ENCODE data around the gene COL12A1. TPM values are rescaled to one million over a fixed set of nuclear protein-coding genes. Genes with fewer than 3 reads are reported as not detected.

COL12A1 gene
- total RNA-seq, 2 experiments from 2014 or later = not detected

DNA sequence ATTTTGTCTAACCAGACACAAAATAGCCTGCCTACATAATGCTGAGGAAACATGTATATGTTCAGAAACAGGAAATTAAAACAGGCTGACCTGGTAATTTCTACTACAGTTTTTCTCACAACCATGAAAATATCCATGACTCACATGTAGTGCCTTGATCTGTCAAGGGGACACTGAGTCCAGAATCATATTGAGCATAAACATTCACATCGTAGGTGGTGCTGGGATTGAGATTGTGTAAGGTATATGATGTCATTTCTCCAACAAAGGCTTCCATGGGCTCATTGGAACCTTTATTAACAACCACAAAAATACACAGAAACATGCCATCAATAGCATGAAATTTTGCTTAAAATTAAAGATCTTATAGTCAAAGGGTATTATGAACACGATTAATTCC is 80.9 kb downstream of the COL12A1 start:
- H3K27ac ChIP-seq (ENCODE audit: low read depth, low read length, poor library complexity, severe bottlenecking) = no peak overlapping the region
- no peak overlapping the region for H3K4me3 ChIP-seq (ENCODE audit: low read depth, low read length, poor library complexity, severe bottlenecking)
- no peak overlapping the region for H2AFZ ChIP-seq (ENCODE audit: low read length)
- no peaks in the 10 kb centered on the region for H3K9me3 ChIP-seq (ENCODE audit: low read length)
- no peak for TF ChIP-seq EZH2phosphoT487 (IDR thresholded peaks at IDR 0.05; ENCODE audit: borderline replicate concordance, low read depth, low read length)
- TF ChIP-seq, protein P1, sequence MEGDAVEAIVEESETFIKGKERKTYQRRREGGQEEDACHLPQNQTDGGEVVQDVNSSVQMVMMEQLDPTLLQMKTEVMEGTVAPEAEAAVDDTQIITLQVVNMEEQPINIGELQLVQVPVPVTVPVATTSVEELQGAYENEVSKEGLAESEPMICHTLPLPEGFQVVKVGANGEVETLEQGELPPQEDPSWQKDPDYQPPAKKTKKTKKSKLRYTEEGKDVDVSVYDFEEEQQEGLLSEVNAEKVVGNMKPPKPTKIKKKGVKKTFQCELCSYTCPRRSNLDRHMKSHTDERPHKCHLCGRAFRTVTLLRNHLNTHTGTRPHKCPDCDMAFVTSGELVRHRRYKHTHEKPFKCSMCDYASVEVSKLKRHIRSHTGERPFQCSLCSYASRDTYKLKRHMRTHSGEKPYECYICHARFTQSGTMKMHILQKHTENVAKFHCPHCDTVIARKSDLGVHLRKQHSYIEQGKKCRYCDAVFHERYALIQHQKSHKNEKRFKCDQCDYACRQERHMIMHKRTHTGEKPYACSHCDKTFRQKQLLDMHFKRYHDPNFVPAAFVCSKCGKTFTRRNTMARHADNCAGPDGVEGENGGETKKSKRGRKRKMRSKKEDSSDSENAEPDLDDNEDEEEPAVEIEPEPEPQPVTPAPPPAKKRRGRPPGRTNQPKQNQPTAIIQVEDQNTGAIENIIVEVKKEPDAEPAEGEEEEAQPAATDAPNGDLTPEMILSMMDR (conservative IDR thresholded peaks at IDR 0.05; ENCODE audit: low read length) = no peak
- no peaks in the 10 kb centered on the region for H3K36me3 ChIP-seq (ENCODE audit: insufficient read depth, low read length)
- intact Hi-C loops (cut with micrococcal nuclease; ENCODE audit: unreplicated experiment) = no loop called here
- no peaks in the 10 kb centered on the region for H3K9me2 ChIP-seq (ENCODE audit: insufficient read depth, low read length)
- POLR2A ChIA-PET = no interaction called here
- H4K20me1 ChIP-seq (ENCODE audit: insufficient read depth, low read length) = no peaks in the 10 kb centered on the region
- CTCF ChIA-PET (ENCODE audit: unreplicated experiment) = no interaction called here
- H3K4me1 ChIP-seq (ENCODE audit: insufficient read depth, low read length, poor library complexity, severe bottlenecking) = no peaks in the 10 kb centered on the region
- H3K4me2 ChIP-seq (ENCODE audit: low read length) = no peak overlapping the region
- BruUV-seq (replicated peaks) = no TSS peak
- H3K79me2 ChIP-seq (ENCODE audit: insufficient read depth, low read depth, low read length) = no peaks in the 10 kb centered on the region
- DNase-seq (ENCODE audit: low spot score) = no peak

DNA sequence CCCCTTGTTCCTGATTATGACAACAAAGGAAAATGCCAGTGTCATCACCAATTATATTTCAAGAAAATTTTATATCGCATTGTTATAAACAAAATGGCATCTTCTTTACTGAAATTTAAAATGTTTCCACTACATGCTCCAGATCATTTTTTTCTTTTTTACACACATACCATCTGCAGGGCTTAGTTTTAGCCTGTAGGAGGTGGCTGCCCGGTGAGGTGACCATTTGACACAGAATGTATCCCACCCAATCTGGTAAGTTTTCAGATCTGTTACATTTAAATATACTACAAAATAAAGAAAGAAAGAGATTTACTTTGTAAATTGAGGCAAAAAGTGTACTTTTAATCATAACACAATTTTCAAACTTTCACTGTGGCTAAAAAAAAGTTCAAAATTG is 81.8 kb downstream of the COL12A1 start:
- no peak overlapping the region for H3K4me3 ChIP-seq (ENCODE audit: low read depth, low read length, poor library complexity, severe bottlenecking)
- no peaks in the 10 kb centered on the region for H3K9me2 ChIP-seq (ENCODE audit: insufficient read depth, low read length)
- no TSS peak for BruUV-seq (replicated peaks)
- TF ChIP-seq, protein P1 (conservative IDR thresholded peaks at IDR 0.05; ENCODE audit: low read length) = no peak
- TF ChIP-seq EZH2phosphoT487 (IDR thresholded peaks at IDR 0.05; ENCODE audit: borderline replicate concordance, low read depth, low read length) = no peak
- H4K20me1 ChIP-seq (ENCODE audit: insufficient read depth, low read length) = no peaks in the 10 kb centered on the region
- no peaks in the 10 kb centered on the region for H3K4me1 ChIP-seq (ENCODE audit: insufficient read depth, low read length, poor library complexity, severe bottlenecking)
- no peak for DNase-seq (ENCODE audit: low spot score)
- no peaks in the 10 kb centered on the region for H3K9me3 ChIP-seq (ENCODE audit: low read length)
- no peak overlapping the region for H3K4me2 ChIP-seq (ENCODE audit: low read length)
- H3K79me2 ChIP-seq (ENCODE audit: insufficient read depth, low read depth, low read length) = no peaks in the 10 kb centered on the region
- CTCF ChIA-PET (ENCODE audit: unreplicated experiment) = no interaction called here
- POLR2A ChIA-PET = no interaction called here
- no peaks in the 10 kb centered on the region for H3K36me3 ChIP-seq (ENCODE audit: insufficient read depth, low read length)
- no peak overlapping the region for H2AFZ ChIP-seq (ENCODE audit: low read length)
- intact Hi-C loops (cut with micrococcal nuclease; ENCODE audit: unreplicated experiment) = no loop called here
- H3K27ac ChIP-seq (ENCODE audit: low read depth, low read length, poor library complexity, severe bottlenecking) = no peak overlapping the region

DNA sequence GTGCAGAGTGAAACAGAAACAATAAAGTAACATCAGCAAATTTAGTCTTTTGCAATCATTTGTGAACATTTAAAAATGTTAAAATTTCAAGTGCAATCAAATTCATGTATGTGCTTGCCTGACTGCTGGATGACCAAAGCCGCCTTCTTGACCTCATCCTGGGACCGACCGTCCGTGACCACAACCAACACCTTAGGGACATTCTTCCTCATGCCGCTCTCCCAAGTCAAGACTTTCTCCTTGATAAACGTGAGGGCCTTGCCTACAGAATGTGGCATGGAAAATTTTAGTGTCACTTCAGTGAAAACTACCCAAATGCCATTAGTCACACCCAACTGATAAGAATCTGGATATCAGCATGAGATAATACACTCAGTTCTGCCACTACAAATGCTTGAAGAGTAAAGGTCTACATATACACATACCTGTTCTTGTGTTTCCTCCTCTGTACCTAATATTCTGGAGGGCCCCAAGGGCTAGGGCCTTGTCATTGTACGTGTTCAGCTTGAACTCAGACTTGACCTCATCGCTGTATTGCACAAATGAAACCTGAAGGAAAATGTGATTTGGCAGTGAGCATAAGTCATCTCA is 86.8 kb downstream of the COL12A1 start:
- Histone ChIP-seq H3K4me1 (ENCODE audit: insufficient read depth, low read length, poor library complexity, severe bottlenecking) (no peaks in the 10 kb centered on the region), H3K79me2 (ENCODE audit: insufficient read depth, low read depth, low read length) (no peaks in the 10 kb centered on the region), H3K9me3 (ENCODE audit: low read length) (no peaks in the 10 kb centered on the region), H4K20me1 (ENCODE audit: insufficient read depth, low read length) (no peaks in the 10 kb centered on the region), H3K4me2 (ENCODE audit: low read length) (no peak overlapping the region), H3K4me3 (ENCODE audit: low read depth, low read length, poor library complexity, severe bottlenecking) (no peak overlapping the region), H3K27ac (ENCODE audit: low read depth, low read length, poor library complexity, severe bottlenecking) (no peak overlapping the region), H2AFZ (ENCODE audit: low read length) (no peak overlapping the region), H3K9me2 (ENCODE audit: insufficient read depth, low read length) (no peaks in the 10 kb centered on the region), H3K36me3 (ENCODE audit: insufficient read depth, low read length) (no peaks in the 10 kb centered on the region)
- intact Hi-C loops (cut with micrococcal nuclease; ENCODE audit: unreplicated experiment) = no loop called here
- CTCF ChIA-PET (ENCODE audit: unreplicated experiment) = no interaction called here
- no TSS peak for BruUV-seq (replicated peaks)
- DNase-seq (ENCODE audit: low spot score) = no peak
- no peak for TF ChIP-seq EZH2phosphoT487 (IDR thresholded peaks at IDR 0.05; ENCODE audit: borderline replicate concordance, low read depth, low read length)
- TF ChIP-seq, protein P1 (conservative IDR thresholded peaks at IDR 0.05; ENCODE audit: low read length) = no peak
- POLR2A ChIA-PET = interaction anchor here (0.6 kb wide), 1 partner anchor 151 kb away, joined by 3 read pairs; no protein-coding TSS in a partner anchor
